NCI-H2171 treated with DMSO at 0.1 percent for 48 hours (cell line): ENCODE data around the gene WDR93.

Source experiments
- DNase-seq: peaks from one replicate; lab custom pipeline; 2025; lab: John Stamatoyannopoulos, UW

WDR93 gene

GRCh38 chr15:89662893-89663626 is 27.6 kb upstream of the WDR93 start:
- no peak for DNase-seq

GRCh38 chr15:89664441-89665350 is 25.9 kb upstream of the WDR93 start:
- no peak for DNase-seq

GRCh38 chr15:89665449-89666181 is 25.0 kb upstream of the WDR93 start:
- DNase-seq: peak; percentile 11

- no peak for DNase-seq
These were observed 24.3 kb upstream of the WDR93 start for GRCh38 chr15:89666184-89666857.

- no peak for DNase-seq
These were observed 23.5 kb upstream of the WDR93 start for GRCh38 chr15:89666858-89667705.

- DNase-seq: no peak
These were observed 23.0 kb upstream of the WDR93 start for GRCh38 chr15:89667706-89667960.

GRCh38 chr15:89668171-89668570 is 22.4 kb upstream of the WDR93 start:
- no peak for DNase-seq

- no peak for DNase-seq
These were observed 21.2 kb upstream of the WDR93 start for GRCh38 chr15:89669309-89669865.

- no peak for DNase-seq
These were observed 20.7 kb upstream of the WDR93 start for GRCh38 chr15:89669941-89670340.

GRCh38 chr15:89670971-89671560 is 19.5 kb upstream of the WDR93 start:
- DNase-seq: no peak

GRCh38 chr15:89671687-89672086 is 18.9 kb upstream of the WDR93 start:
- no peak for DNase-seq

- DNase-seq: no peak
These were observed 18.1 kb upstream of the WDR93 start for GRCh38 chr15:89672221-89673164.

GRCh38 chr15:89673165-89673512 is 17.5 kb upstream of the WDR93 start:
- DNase-seq: no peak

- DNase-seq: no peak
These were observed 16.1 kb upstream of the WDR93 start for GRCh38 chr15:89674526-89674925.

- DNase-seq: no peak
These were observed 15.0 kb upstream of the WDR93 start for GRCh38 chr15:89675606-89676005.

GRCh38 chr15:89677381-89677780 is 13.2 kb upstream of the WDR93 start:
- no peak for DNase-seq

- no peak for DNase-seq
These were observed 11.4 kb upstream of the WDR93 start, which contains the start of gene PLIN1 for GRCh38 chr15:89679212-89679611. Gene PLIN1 (minus strand): TSS chr15:89679367. CDS start chr15:89677489, 1,878 bp downstream.

GRCh38 chr15:89680282-89680873 is 10.2 kb upstream of the WDR93 start:
- DNase-seq: no peak

- DNase-seq: no peak
These were observed 9.5 kb upstream of the WDR93 start for GRCh38 chr15:89681146-89681545.
